Hepatocyte (in vitro differentiated cells): ENCODE results near the gene NPHP4. TPM values are rescaled to one million over a fixed set of nuclear protein-coding genes. Genes with fewer than 3 reads are reported as not detected.
"Not testable (repeated sequence)": the region's sequence is repeated elsewhere in the genome, so short reads cannot be mapped to it uniquely, and the experiment has no call there.

Experiments
- DNase-seq: peaks from one replicate; pipeline ENCODE4 v3.0.0-alpha.2; 2016; ENCODE audit warnings: low spot score
- H2AFZ ChIP-seq: fragments of 200-600 bp; sonication (generic); 2 replicates; pipeline ENCODE4 v1.6.0; 2016; ENCODE audit warnings: antibody characterized with exemption, mild to moderate bottlenecking
- H3K27ac ChIP-seq: fragments of 200-600 bp; sonication (generic); 2 replicates; pipeline ENCODE4 v1.5.1; 2016; ENCODE audit warnings: mild to moderate bottlenecking
- H3K27me3 ChIP-seq: fragments of 200-600 bp; sonication (generic); 2 replicates; pipeline ENCODE4 v1.6.1; 2016
- H3K36me3 ChIP-seq: fragments of 200-600 bp; sonication (generic); replicated peaks from 2 replicates; pipeline ENCODE4 v1.5.1; 2016; ENCODE audit warnings: low read depth; ENCODE audit not compliant: insufficient read depth
- H3K4me1 ChIP-seq: fragments of 200-600 bp; sonication (generic); 2 replicates; pipeline ENCODE4 v1.5.1; 2016; ENCODE audit warnings: mild to moderate bottlenecking, moderate library complexity; ENCODE audit not compliant: insufficient read depth
- H3K4me2 ChIP-seq: fragments of 200-600 bp; sonication (generic); 2 replicates; pipeline ENCODE4 v1.6.0; 2016
- H3K4me3 ChIP-seq: fragments of 200-600 bp; sonication (generic); 2 replicates; pipeline ENCODE4 v1.5.1; 2016; ENCODE audit warnings: mild to moderate bottlenecking
- H3K79me2 ChIP-seq: fragments of 200-600 bp; sonication (generic); 2 replicates; pipeline ENCODE4 v1.6.0; 2017; ENCODE audit warnings: mild to moderate bottlenecking
- H3K9me2 ChIP-seq: fragments of 200-600 bp; sonication (generic); replicated peaks from 2 replicates; pipeline ENCODE4 v1.6.0; 2017; ENCODE audit warnings: mild to moderate bottlenecking; ENCODE audit not compliant: insufficient read depth
- H3K9me3 ChIP-seq: fragments of 200-600 bp; sonication (generic); 2 replicates; pipeline ENCODE4 v1.5.1; 2016; ENCODE audit warnings: low read depth, mild to moderate bottlenecking
- H4K20me1 ChIP-seq: fragments of 200-600 bp; sonication (generic); 2 replicates; pipeline ENCODE4 v1.6.0; 2016; ENCODE audit warnings: mild to moderate bottlenecking; ENCODE audit not compliant: insufficient read depth, poor library complexity, severe bottlenecking
- CTCF ChIP-seq: fragments of 200-600 bp; sonication (generic); IDR thresholded peaks from 2 replicates; pipeline ENCODE4 v1.5.1; 2016; ENCODE audit warnings: antibody characterized with exemption, mild to moderate bottlenecking; ENCODE audit not compliant: poor library complexity
- EZH2 ChIP-seq: fragments of 200-600 bp; sonication (generic); IDR thresholded peaks from 2 replicates; pipeline ENCODE4 v1.6.1; 2016; ENCODE audit warnings: antibody characterized with exemption, mild to moderate bottlenecking, borderline replicate concordance
- EZH2phosphoT487 ChIP-seq: fragments of 200-600 bp; sonication (generic); IDR thresholded peaks from one replicate; pipeline ENCODE4 v1.6.1; 2018; ENCODE audit warnings: antibody characterized with exemption, mild to moderate bottlenecking, low read depth, moderate library complexity; ENCODE audit not compliant: unreplicated experiment, severe bottlenecking
- WGBS: methylation state at CpG from one replicate; pipeline ENCODE4 v1.1.6; 2016; ENCODE audit warnings: low lambda C conversion rate; ENCODE audit errors: missing lambda C conversion rate; 5-methylcytosine and 5-hydroxymethylcytosine counted together
- polyA plus RNA-seq: library from polyadenylated mRNA; unstranded; fragments of >200 nt; fragmentation: Nextera tagmentation; extraction: Ambion mirVana; gene quantifications from 2 replicates; pipeline ENCODE4 v1.2.1, GENCODE V29; 2016
- total RNA-seq: library from RNA; depleted of rRNA; stranded (reverse); fragments of >200 nt; gene quantifications from 2 replicates; pipeline ENCODE4 v1.2.3, GENCODE V29; 2014

NPHP4 gene
- total and polyA plus RNA-seq, 2 experiments from 2014 or later: 5.6 to 6.0 TPM

GRCh38 chr1:6019166-6019845 is 27.1 kb upstream of the NPHP4 start:
- no peaks in the 10 kb centered on the region for H3K4me1 ChIP-seq
- no peak for DNase-seq
- WGBS: 87% methylated on average over 15 of the region's 15 CpGs
- H3K27ac ChIP-seq: no peak overlapping the region
- TF ChIP-seq EZH2 (no peak), EZH2phosphoT487 (no peak), CTCF (no peak)
- no peaks in the 10 kb centered on the region for H3K36me3 ChIP-seq
- no peaks in the 10 kb centered on the region for H4K20me1 ChIP-seq
- no peaks in the 10 kb centered on the region for H3K79me2 ChIP-seq
- no peak overlapping the region for H3K4me2 ChIP-seq
- H3K9me3 ChIP-seq: no peaks in the 10 kb centered on the region
- no peak overlapping the region for H3K4me3 ChIP-seq
- no peaks in the 10 kb centered on the region for H3K27me3 ChIP-seq
- no peak overlapping the region for H2AFZ ChIP-seq
- H3K9me2 ChIP-seq: no peaks in the 10 kb centered on the region

- not testable (repeated sequence) for DNase-seq, H3K9me2 ChIP-seq, H3K4me3 ChIP-seq, H2AFZ ChIP-seq, H3K4me1 ChIP-seq, H3K4me2 ChIP-seq, H4K20me1 ChIP-seq, H3K27ac ChIP-seq, H3K9me3 ChIP-seq, H3K36me3 ChIP-seq, H3K79me2 ChIP-seq, H3K27me3 ChIP-seq
- 86% methylated on average over 7 of the region's 7 CpGs for WGBS
Measured at GRCh38 chr1:6017654-6018053, 25.4 kb upstream of the NPHP4 start.

- no peaks in the 10 kb centered on the region for H3K79me2 ChIP-seq
- H3K4me2 ChIP-seq: no peak overlapping the region
- TF ChIP-seq EZH2phosphoT487 (no peak), EZH2 (no peak), CTCF (no peak)
- H4K20me1 ChIP-seq: no peaks in the 10 kb centered on the region
- H3K9me2 ChIP-seq: no peaks in the 10 kb centered on the region
- H3K4me1 ChIP-seq: no peaks in the 10 kb centered on the region
- H3K36me3 ChIP-seq: no peaks in the 10 kb centered on the region
- no peak overlapping the region for H3K4me3 ChIP-seq
- no peak overlapping the region for H2AFZ ChIP-seq
- 93% methylated on average over 21 of the region's 21 CpGs for WGBS
- H3K9me3 ChIP-seq: no peaks in the 10 kb centered on the region
- DNase-seq: no peak
- H3K27ac ChIP-seq: no peak overlapping the region
- H3K27me3 ChIP-seq: no peaks in the 10 kb centered on the region
Measured at GRCh38 chr1:6016191-6016865, 24.1 kb upstream of the NPHP4 start.

- no peaks in the 10 kb centered on the region for H3K4me1 ChIP-seq
- 93% methylated on average over 19 of the region's 19 CpGs for WGBS
Measured at GRCh38 chr1:6014130-6014999, 22.1 kb upstream of the NPHP4 start.

More at GRCh38 chr1:6014130-6014999, 22.1 kb upstream of the NPHP4 start:
- H2AFZ ChIP-seq: no peak overlapping the region
- no peak overlapping the region for H3K27ac ChIP-seq
- no peak overlapping the region for H3K4me3 ChIP-seq
- no peak for DNase-seq
- H3K27me3 ChIP-seq: no peaks in the 10 kb centered on the region
- no peaks in the 10 kb centered on the region for H4K20me1 ChIP-seq
- H3K79me2 ChIP-seq: no peaks in the 10 kb centered on the region
- no peaks in the 10 kb centered on the region for H3K9me2 ChIP-seq
- TF ChIP-seq EZH2phosphoT487 (no peak), CTCF (no peak), EZH2 (no peak)
- H3K36me3 ChIP-seq: no peaks in the 10 kb centered on the region
- no peak overlapping the region for H3K4me2 ChIP-seq
- no peaks in the 10 kb centered on the region for H3K9me3 ChIP-seq
